Amygdala (tissue), 56 donors: ENCODE data around the gene FADS6.
"Not testable (repeated sequence)": the region's sequence is repeated elsewhere in the genome, so short reads cannot be mapped to it uniquely, and the experiment has no call there.

Source experiments
- DNase-seq, 56 donors: peaks; one replicate each; lab custom pipeline; 2025; lab: John Stamatoyannopoulos, UW

The FADS6 gene

DNA sequence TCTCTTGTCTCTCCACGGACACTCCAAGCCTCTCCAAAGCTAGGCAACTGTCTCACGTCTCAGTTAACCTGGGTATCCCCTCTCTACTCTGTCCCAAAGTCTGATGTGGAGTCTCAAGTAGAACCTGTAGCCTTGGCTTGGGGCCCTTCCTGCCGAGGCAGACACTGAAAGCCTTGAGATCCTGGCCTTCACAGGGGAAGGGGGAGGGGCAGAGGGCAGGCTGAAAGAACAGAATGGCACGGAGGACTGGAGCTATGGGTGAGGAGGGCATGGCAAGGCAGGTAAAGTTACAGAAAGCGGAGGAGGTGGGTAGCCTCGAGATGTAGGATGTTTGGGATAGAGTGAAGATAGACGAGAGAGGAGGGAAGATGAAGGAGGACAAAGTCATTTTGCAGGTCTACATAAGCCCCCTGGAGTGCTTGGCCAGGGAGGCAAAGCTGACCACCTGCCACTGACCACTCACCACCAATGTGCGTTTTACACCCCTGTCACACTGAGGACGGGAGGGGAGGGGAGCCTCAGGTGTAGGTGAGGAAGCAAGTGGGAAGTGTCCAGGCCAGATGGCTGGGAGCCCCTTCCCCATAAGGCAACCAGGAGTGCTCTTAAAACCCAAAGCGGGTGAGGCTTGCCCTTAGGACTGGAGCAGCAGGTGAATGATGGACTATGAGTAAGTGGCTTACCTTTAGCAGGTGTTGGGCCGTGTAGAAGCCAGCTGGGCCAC is 21.9 kb downstream of the FADS6 start:
- no peak for DNase-seq

DNA sequence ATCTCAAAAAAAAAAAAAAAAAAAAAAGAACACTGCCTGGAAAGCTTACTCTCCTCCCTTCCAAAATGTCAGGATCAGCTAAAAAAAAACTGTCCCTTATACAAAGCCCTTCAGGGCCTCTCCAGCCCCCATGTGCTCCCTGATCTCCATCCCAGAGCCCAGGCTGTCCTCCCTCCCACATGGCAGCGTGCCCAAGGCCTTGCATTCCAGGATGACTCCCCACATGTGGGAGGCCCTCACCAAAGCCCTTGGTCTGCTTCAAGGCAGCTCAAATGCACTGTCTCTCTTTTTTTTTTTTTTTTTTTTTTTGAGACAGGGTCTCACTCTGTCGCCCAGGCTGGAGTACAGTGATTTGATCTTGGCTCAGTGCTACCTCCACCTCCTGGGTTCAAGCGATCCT is 22.9 kb downstream of the FADS6 start:
- no peak for DNase-seq

DNA sequence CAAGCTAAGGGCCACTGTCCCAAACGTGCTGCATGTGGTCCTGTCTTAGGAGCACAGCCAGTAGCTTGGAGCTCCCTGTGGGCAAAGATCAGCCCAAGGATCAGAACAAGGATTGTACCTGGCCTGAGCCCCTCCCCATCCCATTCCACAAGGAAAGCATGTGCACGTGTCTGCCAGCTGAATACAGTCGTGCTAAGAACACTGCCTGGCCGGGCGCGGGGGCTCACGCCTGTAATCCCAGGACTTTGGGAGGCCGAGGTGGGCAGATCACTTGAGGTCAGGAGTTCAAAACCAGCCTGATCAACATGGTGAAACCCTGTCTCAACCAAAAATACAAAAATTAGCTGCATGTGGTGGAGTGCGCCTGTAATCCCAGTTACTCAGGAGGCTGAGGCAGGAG is 23.4 kb downstream of the FADS6 start:
- not testable (repeated sequence) for DNase-seq

DNA sequence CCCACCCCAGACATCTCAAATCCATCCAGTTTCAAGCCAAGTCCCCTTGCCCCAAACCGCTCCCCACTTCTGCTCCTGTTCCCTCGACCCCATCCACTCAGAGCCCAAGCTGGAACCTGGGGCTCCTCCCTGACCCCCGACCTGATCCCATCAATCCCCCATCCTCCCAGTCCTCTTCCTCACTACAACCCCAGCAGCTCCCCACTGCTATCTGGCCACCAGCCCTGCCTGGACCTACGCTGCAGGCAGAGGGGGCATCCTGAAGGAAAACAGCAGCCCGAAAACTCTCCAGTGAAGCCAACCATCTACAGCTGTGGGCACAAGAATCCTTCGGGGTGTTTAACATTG is 24.6 kb downstream of the FADS6 start:
- no peak for DNase-seq

DNA sequence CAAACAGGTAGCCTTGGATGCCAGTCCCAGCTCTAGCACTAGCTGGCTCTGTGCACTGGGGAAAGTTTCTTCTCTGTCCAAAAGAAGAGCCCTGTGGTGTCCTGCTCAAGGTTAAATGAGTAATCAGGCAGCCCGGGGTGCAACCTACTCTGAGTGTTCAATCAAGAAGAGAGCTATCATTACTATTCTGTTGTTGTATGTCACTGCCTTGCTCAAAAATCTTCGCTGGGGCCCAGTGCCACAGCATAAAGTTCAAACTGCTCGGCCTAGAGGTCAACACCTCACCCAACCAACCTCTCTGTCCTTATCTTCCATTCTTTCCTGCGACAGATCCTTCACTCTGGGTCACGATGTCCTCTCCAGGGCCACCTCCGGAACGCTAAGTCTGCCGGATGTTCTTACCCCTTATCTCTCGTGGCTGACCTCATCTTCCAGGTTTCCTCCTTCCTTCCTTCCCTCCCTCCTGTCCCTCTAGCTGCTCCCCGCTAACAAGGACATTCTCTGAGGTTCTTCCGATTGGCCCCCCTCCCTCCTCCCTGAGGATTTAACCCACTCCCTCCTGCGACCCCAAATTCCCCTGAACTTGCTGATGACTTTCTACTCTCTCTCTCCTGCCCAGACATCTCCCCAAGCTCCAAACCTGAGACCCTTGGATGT is 25.1 kb downstream of the FADS6 start:
- DNase-seq = no peak

DNA sequence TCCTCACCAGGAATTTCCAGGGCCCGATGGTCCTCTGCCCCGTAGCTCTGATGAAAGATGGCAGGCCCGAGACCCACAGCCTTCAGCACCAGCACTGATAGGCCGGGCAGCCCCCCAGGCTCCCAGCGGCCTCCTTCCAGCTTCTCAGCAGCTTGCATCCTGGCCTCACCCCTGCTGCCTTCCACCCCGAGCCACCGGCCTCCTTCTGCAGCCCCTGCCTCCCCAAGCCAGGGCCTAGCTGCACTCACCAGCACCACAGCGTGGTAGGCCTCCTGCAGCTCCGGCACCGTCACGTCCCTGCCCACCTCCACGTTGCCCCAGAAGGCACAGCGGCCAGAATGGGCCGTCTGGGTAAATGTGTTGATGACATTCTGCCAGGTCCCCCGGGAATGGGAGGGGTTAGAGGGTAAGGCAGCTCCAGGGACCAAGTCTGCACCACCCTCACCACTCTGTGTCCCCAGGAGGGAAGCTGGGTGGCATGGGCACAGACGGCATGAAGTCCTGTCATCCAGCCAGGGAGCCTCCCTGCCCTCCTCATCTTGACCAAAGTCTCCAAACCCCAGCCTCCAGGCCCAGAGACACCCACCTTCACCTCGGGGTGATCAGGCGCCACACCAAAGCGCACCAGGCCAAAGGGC is 27.1 kb downstream of the FADS6 start:
- DNase-seq = no peak

DNA sequence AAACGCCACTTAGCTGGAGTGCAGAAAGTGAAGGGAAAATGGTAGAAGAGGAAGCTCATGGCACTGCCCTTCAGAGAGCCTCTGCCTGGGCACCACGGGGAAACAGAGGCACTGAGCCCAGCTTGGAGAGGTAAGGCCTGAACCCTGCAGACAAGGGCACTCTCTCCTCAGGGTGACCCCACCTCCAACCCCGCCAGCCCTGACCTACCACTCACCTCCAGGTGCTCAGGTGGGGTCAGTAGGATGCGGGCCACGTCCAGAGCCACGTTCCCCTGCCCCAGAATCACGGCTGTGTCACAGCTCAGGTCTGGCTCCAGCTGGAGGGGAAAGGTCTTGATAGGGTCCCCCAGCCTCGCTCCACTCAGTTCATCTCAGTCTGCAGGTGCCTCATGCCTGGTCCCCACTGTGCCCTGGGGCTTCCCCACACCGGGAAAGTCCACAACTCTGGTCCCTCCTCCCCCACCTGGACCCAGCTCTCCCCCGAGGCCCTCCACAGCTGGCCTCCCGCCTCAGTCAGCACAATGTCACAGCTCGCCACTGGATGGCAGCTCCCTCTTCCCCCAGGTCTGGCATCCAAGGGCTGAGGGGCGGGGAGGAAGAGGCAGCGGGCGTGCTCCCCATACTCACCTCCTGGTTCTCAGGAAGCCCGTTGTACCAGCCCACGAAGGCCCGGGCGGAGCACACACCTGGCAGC is 27.8 kb downstream of the FADS6 start:
- no peak for DNase-seq

DNA sequence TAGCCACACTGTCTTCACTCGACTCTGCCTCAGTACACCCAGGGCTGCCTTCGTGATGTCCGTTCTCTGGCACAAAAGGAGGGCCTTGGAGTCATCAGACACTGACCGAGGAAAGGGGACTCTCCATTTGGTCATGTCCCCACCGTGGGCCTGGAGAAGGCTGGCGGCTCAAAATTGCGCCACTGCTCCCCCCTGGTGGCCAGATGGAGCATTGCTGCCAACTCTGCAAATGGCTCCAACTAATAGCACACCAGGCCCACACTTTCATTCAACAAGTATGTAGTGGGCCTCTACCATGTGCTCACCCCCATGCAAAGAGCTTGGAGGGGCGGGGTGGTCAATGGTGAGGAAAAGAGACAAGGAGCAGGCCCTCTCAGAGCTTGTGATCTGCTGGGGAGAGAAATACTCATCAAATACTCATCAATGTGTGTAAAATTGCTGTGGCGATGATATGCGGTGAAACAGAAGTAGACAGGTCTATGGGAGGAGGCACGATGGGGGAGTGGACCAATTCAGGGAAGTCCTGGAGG is 28.5 kb downstream of the FADS6 start:
- peak in 54 of 56 donors; percentile 15 to 91 (median 62) for DNase-seq

DNA sequence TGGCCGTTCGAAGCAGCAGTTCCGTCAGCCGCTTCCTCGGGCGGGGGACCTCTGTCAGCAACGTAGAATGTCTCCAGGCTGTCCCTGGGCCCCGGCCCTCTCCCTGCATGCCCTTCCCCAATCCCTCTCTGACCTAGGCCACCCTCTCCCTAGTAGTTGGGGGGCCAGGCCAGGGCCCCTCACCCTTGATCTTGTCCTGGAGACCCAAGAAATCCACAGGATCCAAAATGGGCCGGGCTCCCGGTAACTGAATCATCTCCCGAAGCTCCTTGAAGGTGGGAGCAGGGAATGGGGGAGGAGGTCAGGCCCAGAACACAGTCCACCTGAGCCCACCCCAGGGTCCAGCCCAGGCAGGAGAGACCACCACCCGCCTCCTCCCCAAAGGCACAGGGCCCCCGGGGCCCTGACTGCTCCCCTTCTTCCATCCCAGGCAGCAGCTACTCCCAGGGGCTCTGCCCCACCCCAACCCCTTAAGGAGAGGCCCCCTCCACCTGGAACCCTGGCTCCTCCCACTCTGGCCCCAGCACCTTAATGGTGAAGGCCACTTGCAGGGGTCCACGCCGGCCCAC is 29.1 kb downstream of the FADS6 start:
- no peak for DNase-seq

DNA sequence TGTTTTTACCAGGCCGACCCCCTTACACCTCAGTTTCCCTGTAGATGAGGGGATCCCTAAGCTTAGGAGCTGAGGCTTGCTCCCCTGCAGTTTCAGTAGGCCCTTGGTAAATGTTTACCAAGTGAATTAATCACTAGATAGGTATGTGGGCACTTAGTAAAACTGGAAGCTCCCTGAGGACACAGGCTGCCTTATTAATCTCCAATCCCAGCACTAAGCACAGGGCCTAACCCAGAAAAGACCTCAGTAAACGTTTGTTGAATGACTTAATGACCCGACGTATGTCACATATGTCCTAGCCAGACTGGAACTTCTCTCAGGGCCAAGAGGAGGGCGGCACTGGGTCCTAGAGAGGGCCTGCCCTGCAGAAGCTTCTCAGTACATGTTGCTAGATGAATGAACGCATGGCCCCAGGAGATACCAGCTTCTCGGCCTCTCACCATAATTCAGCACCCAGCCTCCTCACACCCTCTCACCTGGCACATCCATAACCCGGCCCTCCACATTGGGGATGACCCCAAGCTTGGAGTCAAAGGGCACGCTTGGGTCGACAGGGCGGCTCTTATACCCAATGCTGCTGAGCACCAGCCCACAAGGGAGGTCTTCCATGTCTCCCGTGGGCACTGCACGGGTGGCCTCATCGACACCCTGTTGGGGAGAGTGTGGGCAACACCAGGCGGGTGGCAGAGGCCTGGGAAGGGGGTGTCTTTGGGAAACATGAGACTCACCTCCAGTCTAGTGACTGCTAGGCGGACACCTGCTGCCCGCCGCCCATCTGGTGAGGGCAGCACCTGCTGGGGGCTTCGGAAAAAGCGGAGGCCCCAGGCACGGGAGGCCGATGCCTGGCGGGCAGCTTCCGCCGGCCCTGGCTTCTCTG is 29.8 kb downstream of the FADS6 start:
- DNase-seq = no peak

DNA sequence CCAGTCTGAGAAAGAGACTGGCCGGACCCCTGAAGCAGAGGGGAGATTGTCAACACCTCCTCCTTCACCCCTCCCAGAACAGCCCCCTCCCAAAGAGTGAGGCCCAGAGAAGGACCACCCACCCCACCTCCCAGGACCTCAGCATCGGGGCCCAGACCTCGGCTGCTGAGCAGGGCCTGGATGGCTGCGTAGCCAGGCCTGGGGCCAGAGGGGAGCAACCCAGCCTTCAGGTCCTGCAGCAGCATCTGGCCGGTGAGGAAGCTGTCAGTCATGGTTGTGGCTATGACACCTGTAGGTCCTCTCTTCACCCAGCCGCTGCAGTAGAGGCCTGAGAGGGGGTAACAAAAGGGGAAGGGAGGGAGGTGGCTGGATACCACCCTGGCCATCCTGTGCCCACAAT is 30.5 kb downstream of the FADS6 start:
- DNase-seq = no peak

DNA sequence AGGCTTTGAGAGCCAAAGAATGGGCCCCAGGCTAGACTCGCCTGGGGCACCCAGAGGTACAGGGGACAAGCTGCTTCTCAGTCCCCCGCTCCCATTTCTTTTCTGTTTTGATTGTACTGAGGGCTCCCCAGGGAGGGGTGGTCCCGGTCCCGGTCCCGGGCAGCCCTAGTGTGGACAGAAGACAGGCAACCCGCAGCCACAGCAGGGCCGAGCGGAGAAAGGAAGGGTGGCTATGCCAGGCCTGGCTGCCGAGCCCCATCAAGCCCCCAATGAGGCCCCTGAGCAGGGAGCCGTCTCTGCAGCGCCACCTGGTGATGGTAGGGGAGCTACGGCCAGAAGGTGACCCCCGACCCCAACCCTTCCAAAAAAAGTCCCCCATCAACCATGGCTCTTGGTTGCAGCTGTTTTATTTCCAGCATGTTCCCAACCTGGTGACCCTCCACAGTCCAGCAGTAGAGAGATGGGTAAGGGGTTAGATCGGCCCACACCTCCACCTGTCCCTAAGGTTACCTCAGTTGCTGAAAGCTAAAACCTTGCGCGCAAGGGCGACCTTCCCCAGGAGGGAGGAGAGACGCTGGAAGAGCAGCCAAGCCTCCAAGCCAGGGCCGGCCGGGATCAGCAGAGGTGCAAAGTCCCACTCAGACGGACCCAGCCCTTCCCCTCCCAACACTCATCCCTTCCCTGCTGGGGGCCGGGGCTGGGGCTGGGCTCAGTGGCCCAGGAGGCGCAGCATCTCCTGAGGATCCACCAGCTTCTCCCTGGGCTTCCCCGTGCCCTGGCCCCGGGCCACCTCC is 31.1 kb downstream of the FADS6 start:
- DNase-seq = peak in 43 of 56 donors; percentile 8 to 77 (median 45)

DNA sequence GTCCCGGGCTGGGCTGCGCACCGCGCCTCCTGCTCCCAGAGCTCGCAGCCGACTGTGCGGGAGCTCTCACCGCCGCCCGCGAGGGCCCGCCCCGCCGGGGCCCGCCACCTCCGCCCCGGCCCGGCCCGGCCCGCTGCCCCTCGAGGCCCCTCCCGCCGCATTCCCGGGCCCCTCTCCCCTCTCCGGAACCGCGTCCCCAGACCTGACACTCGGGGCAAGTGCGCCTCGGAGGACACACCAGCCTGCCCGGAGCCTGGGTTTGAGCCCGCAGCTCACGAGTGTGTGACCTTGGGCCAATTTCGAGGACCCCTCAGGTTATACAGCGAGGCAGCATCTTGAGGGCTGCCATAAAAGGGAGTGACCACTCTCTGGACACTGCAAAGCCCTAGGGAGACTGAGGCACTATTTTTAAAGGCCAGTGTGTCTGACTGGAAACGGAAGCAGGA is 31.7 kb downstream of the FADS6 start:
- DNase-seq = no peak

DNA sequence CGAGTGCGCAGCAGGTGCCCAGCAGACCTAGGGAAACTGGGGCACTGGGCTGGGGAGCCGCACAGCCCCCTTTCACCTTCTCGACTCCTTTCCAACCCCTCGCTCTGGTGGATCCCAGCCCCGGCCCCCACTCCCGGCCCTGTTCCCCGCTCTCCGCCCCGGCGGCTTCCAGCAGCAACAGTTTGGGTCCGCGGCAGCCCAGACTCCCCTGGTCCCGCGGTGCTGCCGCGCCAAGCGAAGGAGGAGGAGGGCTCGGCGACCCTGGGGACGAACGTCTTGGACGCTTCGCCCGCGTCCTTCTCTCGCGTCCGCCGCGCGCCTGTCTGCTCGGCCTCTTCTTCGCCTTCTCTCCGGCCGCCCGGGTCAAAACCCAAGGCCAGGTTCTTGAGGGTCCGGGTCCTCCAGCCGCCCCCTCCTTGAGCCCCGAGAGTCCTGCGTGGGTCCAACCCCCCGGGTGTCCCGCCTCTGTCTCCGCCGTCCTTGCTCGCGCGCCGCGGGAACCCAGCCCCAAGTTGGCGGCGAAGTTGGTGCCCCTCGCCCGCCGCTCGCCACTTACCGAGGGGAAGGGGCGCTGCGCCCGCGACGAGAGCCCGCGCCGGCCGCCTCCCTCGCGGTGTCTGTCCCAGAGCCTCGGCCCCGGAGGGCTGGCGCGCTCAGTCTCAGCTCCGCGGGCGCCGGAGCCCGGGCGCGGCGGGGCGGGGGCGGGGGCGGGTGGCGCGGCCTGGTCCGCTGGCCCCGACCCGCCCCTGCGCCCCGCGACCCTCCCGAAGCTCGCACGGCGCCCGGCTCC is 32.4 kb downstream of the FADS6 start:
- no peak for DNase-seq

DNA sequence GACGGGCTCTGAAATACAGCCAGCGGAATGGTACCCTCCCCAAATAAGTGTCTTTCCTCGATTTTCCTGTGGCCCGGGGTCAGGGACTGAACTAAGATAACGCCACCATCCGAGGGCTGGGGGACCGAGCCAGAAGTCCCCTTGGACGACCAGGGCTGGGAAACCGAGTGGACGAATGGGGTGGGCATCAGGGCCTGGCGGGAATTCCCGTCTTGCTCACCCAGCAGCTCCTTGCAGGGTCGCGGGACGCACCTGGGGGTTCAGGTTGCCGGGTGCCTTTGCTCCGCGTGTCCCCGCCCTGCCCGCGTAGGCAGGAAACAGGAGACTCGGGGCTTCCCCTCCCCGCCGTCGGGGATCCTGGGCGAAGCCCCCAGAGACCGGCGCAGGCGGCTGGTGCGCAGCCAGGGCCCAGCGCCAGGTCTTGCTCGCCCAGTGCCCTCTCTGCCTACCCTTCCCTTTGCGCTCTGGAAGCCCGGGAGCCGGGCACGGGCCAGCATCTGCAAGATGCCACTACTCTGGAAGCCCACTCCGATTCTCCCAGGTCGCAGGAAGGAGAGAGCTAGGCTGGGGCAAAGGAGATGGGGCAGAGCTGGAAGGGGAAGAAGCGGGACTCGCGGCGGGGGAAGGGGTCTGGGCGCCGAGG is 33.1 kb downstream of the FADS6 start:
- DNase-seq = peak in 4 of 56 donors; percentile 23 to 30 (median 25)

DNA sequence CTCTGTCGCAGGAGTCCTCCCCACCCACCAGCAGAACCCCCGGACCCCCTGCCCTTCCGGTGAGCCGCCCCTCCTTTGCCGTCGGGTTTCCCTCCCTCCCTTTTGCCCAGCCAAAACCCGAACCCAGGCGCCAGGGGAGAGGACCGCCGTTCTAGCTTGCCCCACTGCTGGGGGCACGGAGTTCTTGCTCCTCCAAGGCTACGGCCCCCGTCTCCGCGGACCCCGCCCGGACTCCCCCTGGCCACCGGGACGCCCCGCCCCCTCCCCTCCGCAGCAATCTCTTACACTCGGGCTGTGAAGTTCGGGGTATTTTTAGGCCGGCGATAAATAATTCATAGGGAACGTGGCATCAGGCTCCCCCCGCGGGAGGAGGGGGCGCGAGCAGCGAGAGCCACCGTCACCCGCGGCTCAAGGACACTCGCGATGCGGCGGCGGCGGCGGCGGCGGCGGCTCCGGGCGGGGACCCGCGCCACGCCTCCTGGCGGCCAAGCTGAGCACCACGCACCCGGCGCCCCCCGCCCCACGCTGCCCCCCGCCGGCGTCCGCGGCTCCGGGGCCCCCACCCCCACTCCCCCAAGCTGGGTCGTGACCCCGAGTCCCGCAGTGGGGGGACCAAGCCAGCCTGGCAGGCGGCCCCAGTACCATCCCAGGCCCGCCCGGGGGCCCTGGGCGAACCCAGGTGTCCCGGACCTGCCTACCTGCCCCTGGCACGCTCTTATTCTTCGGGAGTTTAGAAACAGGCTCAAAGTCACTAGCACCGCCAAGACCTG is 33.8 kb downstream of the FADS6 start, which contains the start of gene GRIN2C:
GRIN2C (minus strand) TSS at position 427 of the 770 bp plus-strand sequence. CDS start 4,793 bp downstream, outside the sequence.
- DNase-seq = peak in 1 of 56 donors; percentile 29
